Neural cell (in vitro differentiated cells): ENCODE measurements around the gene NBPF6. TPM values are rescaled to one million over a fixed set of nuclear protein-coding genes. Genes with fewer than 3 reads are reported as not detected.
"Not testable (repeated sequence)": the region's sequence is repeated elsewhere in the genome, so short reads cannot be mapped to it uniquely, and the experiment has no call there.

Experiments
- H2AFZ ChIP-seq: fragments of 200-600, 300-800 bp; sonication (generic), shearing (Covaris generic); 2 replicates; pipeline ENCODE4 v1.6.0; 2014; ENCODE audit warnings: low read depth, mild to moderate bottlenecking, antibody characterized with exemption, low read length, moderate library complexity
- H3F3A ChIP-seq: fragments of 200-600 bp; shearing (Covaris generic); 2 replicates; pipeline ENCODE4 v1.6.1; 2016; ENCODE audit warnings: mild to moderate bottlenecking, moderate library complexity, mixed read lengths, antibody characterized with exemption, low read length; ENCODE audit not compliant: insufficient read depth, poor library complexity, severe bottlenecking
- H3K27ac ChIP-seq: fragments of 200-600, 300-800 bp; sonication (generic), shearing (Covaris generic); 2 replicates; pipeline ENCODE4 v1.5.1; 2014; ENCODE audit warnings: mild to moderate bottlenecking, low read length, moderate library complexity
- H3K27me3 ChIP-seq: fragments of 300-800, 200-600 bp; sonication (generic), shearing (Covaris generic); 2 replicates; pipeline ENCODE4 v1.6.0; 2014; ENCODE audit warnings: mild to moderate bottlenecking, low read depth, low read length, moderate library complexity; ENCODE audit not compliant: insufficient read depth
- H3K36me3 ChIP-seq: fragments of 300-800, 200-600 bp; sonication (generic), shearing (Covaris generic); 2 replicates; pipeline ENCODE4 v1.5.1; 2014; ENCODE audit warnings: mild to moderate bottlenecking, antibody characterized with exemption, low read length, moderate library complexity; ENCODE audit not compliant: insufficient read depth
- H3K4me2 ChIP-seq: fragments of 300-800, 200-600 bp; sonication (generic), shearing (Covaris generic); 2 replicates; pipeline ENCODE4 v1.6.0; 2014; ENCODE audit warnings: mild to moderate bottlenecking, low read length
- H3K4me3 ChIP-seq: fragments of 300-800, 200-600 bp; sonication (generic), shearing (Covaris generic); 2 replicates; pipeline ENCODE4 v1.5.1; 2014; ENCODE audit warnings: mild to moderate bottlenecking, low read length, moderate library complexity
- H3K79me2 ChIP-seq: fragments of 200-600 bp; shearing (Covaris generic); replicated peaks from 2 replicates; pipeline ENCODE4 v1.6.0; 2014; ENCODE audit warnings: mild to moderate bottlenecking, low read length, moderate library complexity; ENCODE audit not compliant: insufficient read depth
- H3K9ac ChIP-seq: fragments of 300-800, 200-600 bp; sonication (generic), shearing (Covaris generic); 2 replicates; pipeline ENCODE4 v1.6.1; 2016; ENCODE audit warnings: mild to moderate bottlenecking, low read length, mixed read lengths
- H3K9me2 ChIP-seq: fragments of 200-600 bp; shearing (Covaris generic); 2 replicates; pipeline ENCODE4 v1.6.1; 2016; ENCODE audit warnings: mild to moderate bottlenecking, low read length, mixed read lengths; ENCODE audit not compliant: insufficient read depth
- H3K9me3 ChIP-seq: fragments of 200-600, 300-800 bp; sonication (generic), shearing (Covaris generic); 2 replicates; pipeline ENCODE4 v1.6.1; 2016; ENCODE audit warnings: mild to moderate bottlenecking, mixed run types, low read length, moderate library complexity, mixed read lengths
- H4K20me1 ChIP-seq: fragments of 200-600 bp; shearing (Covaris generic); 2 replicates; pipeline ENCODE4 v1.6.1; 2016; ENCODE audit warnings: mild to moderate bottlenecking, mixed run types; ENCODE audit not compliant: insufficient read depth
- EZH2 ChIP-seq: fragments of 200-600, 300-800 bp; shearing (Covaris generic), sonication (generic); IDR thresholded peaks from 2 replicates; pipeline ENCODE4 v1.6.1; 2014; ENCODE audit warnings: antibody characterized with exemption, low read length, borderline replicate concordance, mild to moderate bottlenecking; ENCODE audit not compliant: insufficient read depth, poor library complexity, severe bottlenecking
- MXI1 ChIP-seq: fragments of 450-650 bp; conservative IDR thresholded peaks from 2 replicates; pipeline ENCODE4 v1.6.1; 2014; ENCODE audit warnings: antibody characterized with exemption, mild to moderate bottlenecking; ENCODE audit not compliant: poor library complexity, severe bottlenecking
- POLR2AphosphoS5 ChIP-seq: IDR thresholded peaks from 2 replicates; pipeline ENCODE4 v1.6.1; 2012
- SMC3 ChIP-seq: fragments of 450-650 bp; conservative IDR thresholded peaks from 2 replicates; pipeline ENCODE4 v1.6.1; 2014; ENCODE audit warnings: antibody characterized with exemption, mild to moderate bottlenecking, moderate library complexity; ENCODE audit not compliant: poor library complexity
- TAF1 ChIP-seq: IDR thresholded peaks from 2 replicates; pipeline ENCODE4 v1.6.1; 2012; ENCODE audit warnings: low read depth
- polyA plus RNA-seq: library from polyadenylated mRNA; depleted of rRNA; stranded (reverse); fragments of >200 nt; gene quantifications from 2 replicates; pipeline ENCODE4 v1.2.3, GENCODE V29; 2014

NBPF6 gene
- polyA plus RNA-seq, 1 donor from 2014 or later: not detected

GRCh38 chr1:108513044-108513415, 62.9 kb downstream of the NBPF6 start:
- no peak overlapping the region for H2AFZ ChIP-seq
- H3K9ac ChIP-seq: no peak overlapping the region
- no peak overlapping the region for H3K4me2 ChIP-seq

GRCh38 chr1:108513914-108514313, 63.8 kb downstream of the NBPF6 start:
- H3K4me3 ChIP-seq, H3K27ac ChIP-seq, H3K4me2 ChIP-seq, H3K79me2 ChIP-seq, H3K9ac ChIP-seq, H3K9me3 ChIP-seq, H3K9me2 ChIP-seq, H3F3A ChIP-seq, H3K27me3 ChIP-seq, H4K20me1 ChIP-seq, H3K36me3 ChIP-seq, H2AFZ ChIP-seq: not testable (repeated sequence)

More at GRCh38 chr1:108513044-108513415, 62.9 kb downstream of the NBPF6 start:
- Histone ChIP-seq H3K9me3 (no peaks in the 10 kb centered on the region), H3K27ac (no peak overlapping the region), H3K79me2 (no peaks in the 10 kb centered on the region), H3K4me3 (no peak overlapping the region), H4K20me1 (no peaks in the 10 kb centered on the region), H3F3A (no peaks in the 10 kb centered on the region), H3K9me2 (no peaks in the 10 kb centered on the region), H3K27me3 (no peaks in the 10 kb centered on the region), H3K36me3 (no peaks in the 10 kb centered on the region)
- TF ChIP-seq MXI1 (no peak), EZH2 (no peak), POLR2AphosphoS5 (no peak), TAF1 (no peak), SMC3 (no peak)

DNA sequence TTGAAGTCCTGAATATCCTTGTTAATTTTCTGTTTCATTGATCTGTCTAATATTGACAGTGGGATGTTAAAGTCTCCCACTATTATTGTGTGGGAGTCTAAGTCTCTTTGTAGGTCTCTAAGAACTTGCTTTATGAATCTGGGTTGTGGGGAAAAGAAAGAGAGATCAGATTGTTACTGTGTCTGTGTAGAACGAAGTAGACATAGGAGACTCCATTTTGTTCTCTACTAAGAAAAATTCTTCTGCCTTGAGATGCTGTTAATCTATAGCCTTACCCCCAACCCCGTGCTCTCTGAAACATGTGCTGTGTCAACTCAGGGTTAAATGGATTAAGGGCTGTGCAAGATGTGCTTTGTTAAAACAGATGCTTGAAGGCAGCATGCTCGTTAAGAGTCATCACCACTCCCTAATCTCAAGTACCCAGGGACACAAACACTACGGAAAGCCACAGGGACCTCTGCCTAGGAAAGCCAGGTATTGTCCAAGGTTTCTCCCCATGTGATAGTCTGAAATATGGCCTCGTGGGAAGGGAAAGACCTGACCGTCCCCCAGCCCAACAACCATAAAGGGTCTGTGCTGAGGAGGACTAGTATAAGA, 67.3 kb downstream of the NBPF6 start:
- not testable (repeated sequence) for H3F3A ChIP-seq, H3K4me3 ChIP-seq, H3K36me3 ChIP-seq, H2AFZ ChIP-seq, H3K27ac ChIP-seq, H3K79me2 ChIP-seq, H3K9ac ChIP-seq, H3K4me2 ChIP-seq, H3K27me3 ChIP-seq, H3K9me3 ChIP-seq, H4K20me1 ChIP-seq, H3K9me2 ChIP-seq

Other genes with a start within 250 kb of the NBPF6 start
- 23.0 and 25.5 TPM in 2 replicates for gene SLC25A24, start 250.0 kb upstream of the NBPF6 start, polyA plus RNA-seq
- gene NBPF4, start 206.3 kb upstream of the NBPF6 start, polyA plus RNA-seq: not detected in 2 replicates
- gene EEIG2, start 109.8 kb downstream of the NBPF6 start, polyA plus RNA-seq: 13.1 and 13.2 TPM in 2 replicates
- 2.6 and 4.1 TPM in 2 replicates for gene HENMT1, start 210.8 kb downstream of the NBPF6 start, polyA plus RNA-seq
- gene PRPF38B, start 242.0 kb downstream of the NBPF6 start, polyA plus RNA-seq: 24.5 and 31.9 TPM in 2 replicates